NAMALWA (cell line): Measurements from ENCODE around the gene SLCO1B3.

ENCODE experiments used
- DNase-seq: peaks from one replicate; pipeline ENCODE4 v3.0.0-alpha.2; 2015; ENCODE audit warnings: low spot score

The SLCO1B3 gene

DNA sequence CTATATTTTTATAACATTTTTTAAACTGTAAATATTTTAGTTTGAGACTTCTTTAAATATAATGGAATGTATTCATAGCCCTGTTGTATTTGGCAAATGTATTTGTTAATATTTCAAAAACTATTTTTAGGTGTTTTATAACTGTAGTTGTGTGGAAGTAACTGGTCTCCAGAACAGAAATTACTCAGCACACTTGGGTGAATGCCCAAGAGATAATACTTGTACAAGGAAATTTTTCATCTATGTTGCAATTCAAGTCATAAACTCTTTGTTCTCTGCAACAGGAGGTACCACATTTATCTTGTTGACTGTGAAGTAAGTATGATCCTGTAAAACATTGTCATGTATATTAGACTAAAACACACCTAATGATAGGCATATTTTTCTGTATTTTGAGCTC is 72.8 kb downstream of the SLCO1B3 start:
- DNase-seq: no peak

DNA sequence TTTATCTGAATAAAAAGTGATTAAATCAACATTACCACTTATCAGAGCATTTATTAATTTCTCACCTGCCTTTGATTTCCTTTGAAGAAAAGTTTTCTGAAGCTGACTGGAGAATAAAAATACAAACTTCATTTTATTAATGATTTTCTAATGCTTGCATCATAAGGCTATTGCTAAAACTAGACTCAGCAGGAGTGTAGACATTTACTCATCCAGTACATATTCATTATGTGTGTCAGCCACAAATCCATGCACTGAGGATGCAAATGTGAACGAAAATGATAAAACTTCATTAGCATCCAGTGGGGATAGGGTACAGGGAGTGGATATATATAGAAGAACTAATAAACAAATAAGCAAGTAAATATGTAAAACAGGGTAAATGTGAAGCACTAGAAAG is 74.6 kb downstream of the SLCO1B3 start:
- no peak for DNase-seq

DNA sequence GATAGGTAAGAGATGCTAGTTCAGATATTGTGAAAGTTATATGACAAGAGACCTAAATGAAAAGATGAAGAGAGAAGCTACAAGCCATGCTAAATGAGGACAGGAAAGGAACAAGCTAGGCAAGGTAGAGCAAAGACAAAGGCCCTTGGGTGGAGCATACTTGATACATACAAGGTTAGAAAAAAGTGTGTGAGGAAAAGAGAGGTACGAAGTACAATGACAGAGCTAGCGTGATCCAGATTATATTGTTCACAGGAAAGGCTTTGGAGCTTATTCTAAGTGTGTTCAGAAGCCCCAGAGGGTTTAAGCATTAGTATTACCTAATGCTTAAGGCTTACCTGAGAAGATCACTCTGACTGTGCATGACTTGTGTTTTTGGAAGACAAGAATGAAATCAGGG is 75.0 kb downstream of the SLCO1B3 start:
- no peak for DNase-seq

DNA sequence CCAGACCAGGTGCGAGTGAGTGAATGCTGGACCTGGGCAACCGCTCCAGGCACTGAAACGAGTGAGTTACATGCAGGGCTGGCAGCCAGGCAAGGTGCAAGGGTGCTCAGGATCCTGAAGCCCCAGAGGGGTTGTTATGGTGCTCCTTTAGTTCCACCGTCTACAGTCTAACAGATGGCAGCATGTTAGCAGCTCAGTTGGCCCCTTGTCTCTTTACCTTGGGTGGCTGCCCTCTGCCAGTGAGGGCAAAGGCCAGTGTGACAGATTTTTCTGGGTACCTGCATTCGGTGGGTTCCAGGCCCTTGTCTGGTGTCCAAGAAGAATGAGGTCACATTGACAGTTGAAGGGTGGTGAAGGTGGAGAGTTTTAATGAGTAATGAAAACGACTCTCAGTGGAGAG is 106.8 kb downstream of the SLCO1B3 start:
- DNase-seq: no peak

DNA sequence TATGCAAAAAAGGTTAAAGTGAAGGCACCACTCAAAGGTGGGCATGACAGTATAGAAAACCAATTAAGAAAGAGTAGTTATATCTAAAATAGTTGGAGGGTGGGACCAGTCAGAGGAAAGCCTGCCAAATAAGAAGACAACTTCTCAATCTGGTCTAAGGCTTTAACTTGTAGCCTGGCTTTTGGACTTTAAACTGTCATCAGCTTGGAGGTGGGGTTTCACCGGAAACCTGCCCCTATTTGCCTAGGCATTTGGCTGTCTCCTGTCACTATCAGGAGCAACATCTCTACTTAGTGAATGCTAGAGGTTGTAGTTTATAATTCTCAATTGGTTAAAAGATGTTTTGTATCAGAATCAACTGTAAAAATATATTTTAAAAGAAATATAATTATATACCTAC is 107.3 kb downstream of the SLCO1B3 start:
- DNase-seq: no peak

DNA sequence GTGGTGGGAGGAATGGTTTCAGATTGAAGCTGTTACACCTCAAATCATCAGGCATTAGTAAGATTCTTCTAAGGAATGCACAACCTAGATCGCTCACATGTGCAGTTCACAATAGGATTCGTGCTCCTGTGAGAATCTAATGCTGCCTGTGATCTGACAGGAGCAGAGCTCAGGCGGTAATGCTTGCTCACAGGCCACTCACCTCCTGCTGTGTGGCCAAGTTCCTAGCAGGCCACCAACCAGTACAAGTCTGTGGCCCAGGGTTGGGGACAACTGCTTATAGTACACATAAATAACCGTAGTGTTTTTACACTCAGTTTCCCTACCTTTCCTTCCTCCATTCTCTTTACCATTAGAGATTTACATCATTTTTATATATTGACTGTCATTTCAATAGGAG is 121.4 kb downstream of the SLCO1B3 start:
- DNase-seq: no peak

DNA sequence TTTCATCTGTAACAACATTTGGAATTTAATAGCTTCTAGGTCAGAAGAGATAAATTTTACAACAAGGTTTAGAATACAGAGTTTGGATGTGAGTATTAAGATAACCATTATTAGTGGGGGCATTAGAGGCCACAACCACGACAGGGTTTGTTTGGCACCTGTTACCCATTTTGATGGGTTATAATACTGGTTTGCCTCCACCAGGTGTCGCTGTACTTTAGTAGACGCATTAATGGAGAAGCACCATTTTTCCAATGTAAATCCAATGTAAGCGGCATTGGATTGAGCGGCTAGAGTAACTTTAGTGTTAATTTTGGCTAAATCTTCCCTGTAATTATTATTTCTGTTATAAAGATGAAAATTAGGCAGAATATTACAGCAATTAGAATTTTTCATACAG is 136.2 kb downstream of the SLCO1B3 start:
- peak; percentile 65 for DNase-seq

DNA sequence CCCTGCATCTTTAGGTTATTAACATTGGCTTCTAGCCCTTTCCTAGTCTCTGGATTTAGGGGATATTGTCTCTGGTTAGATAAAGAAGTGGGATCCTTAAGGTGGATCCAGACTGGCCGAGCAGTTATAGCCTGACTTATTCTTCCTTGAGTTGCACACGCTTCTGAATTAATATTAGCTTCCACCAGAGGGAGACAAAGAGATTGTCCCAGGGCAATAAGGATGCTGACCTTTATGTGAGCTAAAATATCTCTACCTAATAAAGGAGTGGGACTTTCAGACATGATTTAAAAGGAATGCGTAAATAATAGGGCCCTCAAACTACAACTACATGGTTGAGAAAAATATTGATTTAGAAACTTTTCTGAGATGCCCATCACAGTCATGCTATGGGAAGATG is 139.7 kb downstream of the SLCO1B3 start:
- peak; percentile 69 for DNase-seq

DNA sequence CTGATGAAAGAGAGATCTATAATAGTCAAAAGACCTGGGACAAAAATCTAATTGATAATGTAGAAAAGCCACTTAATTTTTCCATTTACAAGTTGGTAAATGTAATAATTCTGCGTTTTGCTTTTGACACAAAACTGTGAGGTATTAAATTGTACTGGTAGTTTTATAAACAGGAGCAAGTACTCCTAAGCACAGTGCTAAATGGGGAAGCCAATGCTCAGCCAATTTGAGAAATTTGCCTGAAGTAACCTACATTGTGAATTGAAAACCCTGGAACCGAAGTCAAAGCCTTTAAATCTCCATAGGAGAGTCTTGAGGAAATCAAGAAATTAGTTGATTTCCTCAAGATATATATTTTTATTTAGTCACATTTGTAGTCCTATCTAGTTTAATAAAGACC is 152.8 kb downstream of the SLCO1B3 start:
- DNase-seq: no peak

DNA sequence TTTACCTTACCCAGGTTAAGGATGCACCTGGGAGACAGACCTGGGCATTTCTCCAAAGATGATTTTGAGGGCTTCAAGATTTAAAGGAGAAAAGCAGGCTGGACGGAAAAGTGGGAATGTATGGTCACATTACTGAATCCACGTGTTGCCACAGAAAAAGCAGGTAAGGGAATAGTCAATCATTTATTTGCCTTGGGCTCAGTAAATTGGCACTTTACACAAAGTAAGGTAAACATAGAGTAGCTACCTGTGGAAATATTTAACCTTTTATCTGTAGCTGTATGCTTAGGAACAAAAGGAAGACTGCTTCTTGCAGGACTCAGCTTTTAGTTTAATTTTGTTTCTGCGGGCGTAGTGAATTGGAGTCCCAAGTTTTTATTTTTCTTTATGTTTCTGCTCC is 153.3 kb downstream of the SLCO1B3 start:
- DNase-seq: no peak
